HG03039 (cell line): ENCODE data around the gene RAPGEF2.

ENCODE experiments used
- ATAC-seq: cut with Tn5 transposase; IDR thresholded peaks from one replicate; pipeline ENCODE4 v1.9.1; 2021; ENCODE audit warnings: mild to moderate bottlenecking, moderate library complexity; ENCODE audit not compliant: unreplicated experiment

Gene RAPGEF2

DNA sequence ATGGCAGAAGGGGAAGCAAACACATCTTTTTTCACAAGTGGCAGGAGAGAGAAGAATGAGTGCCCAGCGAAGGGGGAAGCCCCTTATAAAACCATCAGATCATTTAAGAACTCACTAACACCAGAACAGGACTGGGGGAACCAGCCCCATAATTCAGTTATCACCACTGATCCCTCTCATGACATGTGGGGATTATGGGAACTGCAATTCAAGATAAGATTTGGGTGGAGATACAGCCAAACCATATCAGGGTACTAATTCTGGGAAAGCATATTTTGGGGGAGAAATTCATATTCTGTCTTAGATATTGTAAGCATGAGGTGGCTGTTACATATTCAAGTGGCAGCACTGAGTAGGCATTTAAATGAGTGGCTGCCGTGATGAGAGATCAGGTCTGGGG is 87.8 kb downstream of the RAPGEF2 start:
- no peak for ATAC-seq

- ATAC-seq = no peak
Observed at GRCh38 chr4:159191989-159192388, 89.1 kb downstream of the RAPGEF2 start.

GRCh38 chr4:159193046-159193620 is 90.3 kb downstream of the RAPGEF2 start:
- no peak for ATAC-seq

DNA sequence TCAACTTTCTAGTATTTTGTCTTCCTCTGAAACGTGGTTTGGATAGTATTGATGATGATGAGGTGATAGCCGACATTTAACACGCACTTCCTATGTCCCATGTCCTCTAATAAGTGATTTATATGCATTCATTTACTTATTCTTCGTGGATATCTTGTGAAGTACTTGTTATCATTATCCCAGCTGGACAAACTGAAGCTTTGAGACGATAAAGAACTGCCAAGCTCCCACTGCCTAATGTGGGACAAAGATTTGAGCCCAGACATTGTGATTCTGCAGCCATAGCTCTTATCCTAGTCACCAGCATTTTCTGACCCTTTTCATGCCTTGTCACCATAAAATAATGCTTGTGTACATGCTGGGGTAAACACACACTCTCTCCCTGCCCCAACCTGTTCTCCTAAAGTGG is 92.5 kb downstream of the RAPGEF2 start:
- no peak for ATAC-seq

GRCh38 chr4:159197260-159197884 is 94.5 kb downstream of the RAPGEF2 start:
- ATAC-seq = no peak

- ATAC-seq = no peak
Observed at GRCh38 chr4:159197885-159198269, 95.0 kb downstream of the RAPGEF2 start.

DNA sequence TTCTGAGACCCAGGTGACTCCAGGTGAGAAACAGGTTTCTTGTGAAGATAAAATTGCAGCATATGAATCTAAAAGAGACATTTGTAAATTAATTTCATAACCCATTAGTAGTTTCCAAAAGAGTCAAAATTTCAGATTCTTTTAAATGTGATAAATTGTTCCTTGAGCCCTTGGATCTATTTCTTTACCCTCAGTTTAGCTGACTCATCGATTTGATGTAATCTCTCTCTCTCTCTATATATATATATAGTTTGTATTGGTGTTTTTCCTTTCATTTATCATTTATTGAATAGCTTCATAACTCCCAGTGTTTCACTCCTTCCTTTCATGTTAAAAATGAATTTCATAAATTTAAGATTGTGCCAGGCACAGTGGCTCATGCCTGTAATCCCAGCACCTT is 96.9 kb downstream of the RAPGEF2 start:
- ATAC-seq = no peak

- ATAC-seq = no peak
Observed at GRCh38 chr4:159201168-159201567, 98.3 kb downstream of the RAPGEF2 start.

- no peak for ATAC-seq
Observed at GRCh38 chr4:159204566-159204965, 101.7 kb downstream of the RAPGEF2 start.

DNA sequence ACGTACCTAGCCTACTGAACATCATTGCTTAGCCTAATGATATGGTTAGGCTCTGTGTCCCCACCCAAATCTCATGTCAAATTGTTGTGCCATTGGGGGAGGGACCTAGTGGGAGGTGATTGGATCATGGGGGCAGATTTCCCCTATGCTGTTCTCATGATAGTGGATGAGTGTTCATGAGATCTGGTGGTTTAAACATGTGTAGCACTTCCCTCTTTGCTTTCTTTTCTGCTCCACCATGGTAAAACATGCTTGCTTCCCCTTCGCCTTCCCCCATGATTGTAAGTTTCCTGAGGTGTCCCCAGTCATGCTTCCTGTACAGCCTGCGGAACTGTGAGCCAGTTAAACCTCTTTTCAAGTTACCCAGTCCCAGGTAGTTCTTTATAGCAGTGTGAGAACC is 102.6 kb downstream of the RAPGEF2 start:
- no peak for ATAC-seq

GRCh38 chr4:159206427-159206871 is 103.6 kb downstream of the RAPGEF2 start:
- ATAC-seq = peak; percentile 92

DNA sequence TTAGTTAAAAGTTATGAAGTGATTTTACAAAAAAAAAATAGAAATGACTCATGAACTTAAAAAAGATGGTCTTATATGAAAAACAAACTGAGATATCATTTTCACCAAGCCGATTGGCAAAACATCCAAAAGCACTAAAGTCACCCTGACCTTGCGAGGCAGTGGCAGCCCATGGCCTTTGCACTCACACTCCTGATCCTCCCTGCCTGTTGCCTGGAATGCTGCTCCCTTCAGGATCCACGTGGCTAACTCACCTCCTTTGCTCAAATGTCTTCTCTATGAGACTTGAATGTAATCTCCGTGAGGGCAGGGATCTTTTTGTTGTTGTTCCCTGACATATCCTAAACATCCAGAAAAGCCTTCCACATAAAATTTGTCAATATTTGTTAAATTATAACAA is 106.4 kb downstream of the RAPGEF2 start:
- ATAC-seq = no peak

DNA sequence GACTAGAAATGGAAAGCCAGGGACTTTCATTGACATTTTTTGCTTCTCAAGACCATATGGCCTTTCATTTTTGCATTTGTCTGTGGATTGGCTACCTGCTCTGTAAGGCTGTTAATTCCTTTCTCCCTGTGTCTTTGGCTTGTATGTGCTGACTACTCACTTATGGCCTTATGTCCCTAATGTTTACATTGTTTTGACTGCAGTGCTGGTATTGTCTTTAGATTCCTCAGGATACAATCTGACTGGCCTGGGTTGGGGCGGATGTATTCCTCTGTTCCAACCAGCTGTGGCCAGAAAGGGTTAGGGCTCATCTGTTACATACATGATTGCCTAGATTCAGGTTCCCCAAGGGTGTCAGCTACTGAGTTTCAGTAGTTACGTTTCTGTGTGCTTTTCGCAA is 108.1 kb downstream of the RAPGEF2 start:
- ATAC-seq = no peak

- ATAC-seq = no peak
Observed at GRCh38 chr4:159212675-159213293, 109.9 kb downstream of the RAPGEF2 start.

DNA sequence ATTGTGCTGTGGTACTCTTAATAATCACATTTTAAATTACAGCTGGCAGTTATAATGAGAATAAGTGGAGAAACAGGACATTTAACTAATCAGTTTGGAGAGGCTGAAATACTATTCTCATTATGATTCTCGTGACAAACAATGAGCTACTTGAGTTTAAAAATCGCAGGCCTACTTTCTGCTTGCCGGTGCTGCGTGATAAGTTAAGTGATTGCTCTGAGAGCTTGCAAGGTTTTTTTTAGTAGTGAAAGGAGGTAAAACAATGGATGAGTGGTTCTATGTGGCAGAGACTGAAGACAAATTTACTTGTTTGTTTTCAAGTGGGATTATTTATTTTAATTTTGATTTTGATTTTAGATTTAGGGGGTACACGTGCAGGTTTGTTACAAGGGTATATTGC is 114.0 kb downstream of the RAPGEF2 start:
- no peak for ATAC-seq

- ATAC-seq = no peak
Observed at GRCh38 chr4:159219862-159220261, 117.0 kb downstream of the RAPGEF2 start.

DNA sequence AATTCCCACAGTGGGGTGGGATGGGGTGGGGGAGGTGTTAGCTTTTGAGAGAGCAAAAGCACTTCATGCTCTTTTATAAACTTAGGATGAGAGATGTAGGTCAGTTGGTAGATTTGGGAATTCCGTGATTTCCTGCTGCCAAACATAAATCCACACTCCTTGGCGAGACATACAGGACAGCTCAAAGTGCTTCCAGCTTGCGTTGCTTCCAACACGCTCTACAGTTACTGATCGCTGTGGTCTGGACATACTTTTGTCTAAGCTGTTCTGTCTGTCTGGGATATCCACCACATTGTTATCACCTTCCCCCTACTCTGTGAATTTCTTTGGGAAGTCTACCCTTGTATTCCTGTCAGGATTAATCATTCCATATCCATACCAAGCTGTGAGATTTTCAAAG is 117.5 kb downstream of the RAPGEF2 start:
- no peak for ATAC-seq

GRCh38 chr4:159221280-159221679 is 118.4 kb downstream of the RAPGEF2 start:
- ATAC-seq = no peak

DNA sequence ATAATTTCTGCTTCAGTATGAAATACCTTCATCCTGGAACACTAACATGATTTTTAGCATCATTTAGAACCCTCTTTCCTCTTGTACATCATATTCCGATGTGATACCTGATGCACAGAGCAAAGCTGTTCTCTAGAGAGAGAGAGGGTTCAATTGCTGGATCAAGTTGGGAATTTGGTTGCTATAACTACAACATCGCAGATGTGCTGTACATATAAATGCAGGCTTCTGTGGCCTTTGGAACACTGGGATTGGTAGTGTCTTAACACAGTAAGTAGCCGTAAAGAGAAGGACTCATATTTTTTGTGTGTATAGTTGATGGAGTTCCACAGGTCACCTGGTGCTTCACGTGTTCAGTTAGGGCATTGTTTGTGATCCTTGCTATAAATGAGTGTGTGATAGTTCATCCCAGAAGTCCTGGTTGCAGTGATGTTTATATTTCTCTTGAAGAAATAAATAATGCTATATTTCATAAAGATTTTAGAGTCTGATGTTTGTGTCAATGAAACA is 119.2 kb downstream of the RAPGEF2 start:
- no peak for ATAC-seq

GRCh38 chr4:159224408-159224807 is 121.5 kb downstream of the RAPGEF2 start:
- ATAC-seq = no peak

DNA sequence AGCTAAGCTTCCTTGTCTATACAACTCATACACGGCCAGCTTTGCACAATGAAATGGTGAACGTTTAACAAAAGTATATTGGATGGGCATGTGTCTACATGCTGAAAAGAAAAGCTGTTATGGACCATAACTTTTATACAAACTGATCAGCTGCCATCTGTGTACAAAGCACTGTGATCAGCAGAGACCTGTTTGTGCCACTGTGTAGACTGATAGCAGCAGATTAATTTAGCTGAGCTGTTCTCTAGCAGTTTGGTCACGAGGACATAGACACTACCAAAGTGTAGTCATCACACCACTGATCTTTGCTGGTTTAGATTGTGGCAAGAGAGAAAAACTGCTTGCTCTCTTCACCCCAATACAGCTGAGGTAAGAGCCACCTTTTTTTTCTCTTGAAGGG is 124.5 kb downstream of the RAPGEF2 start:
- no peak for ATAC-seq

DNA sequence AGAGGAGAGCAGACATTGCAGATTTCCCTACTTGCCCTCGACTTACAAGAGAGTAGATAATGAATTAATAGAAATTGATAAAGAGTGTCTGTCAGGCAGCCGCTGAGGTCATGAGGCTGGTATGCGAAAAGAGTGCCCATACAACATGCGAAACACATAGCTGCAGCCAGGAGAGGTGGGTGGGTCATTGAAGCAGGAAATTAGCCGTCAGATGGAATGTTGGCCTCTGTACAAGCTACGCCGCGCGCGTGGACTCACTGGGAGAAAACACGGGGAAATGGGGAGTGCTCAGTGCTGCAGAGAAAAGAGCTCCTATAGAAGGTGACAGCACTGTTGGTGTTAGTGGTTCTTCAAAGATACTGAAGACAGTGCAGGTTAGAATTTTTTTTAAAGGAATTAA is 125.1 kb downstream of the RAPGEF2 start:
- no peak for ATAC-seq
